HL-60 (cell line): ENCODE data around the gene MARCKSL1.
"Not testable (repeated sequence)": the region's sequence is repeated elsewhere in the genome, so short reads cannot be mapped to it uniquely, and the experiment has no call there.

Experiments
- DNase-seq, 2 experiments: peaks; one replicate each; pipeline ENCODE4 v3.0.0-alpha.2; 2010 to 2020; ENCODE audit warnings: low read depth in 1 of 2, low spot score in 1 of 2
- H3K27ac ChIP-seq: fragments of 250-450 bp; sonication (Bioruptor Pico); replicated peaks from 2 replicates; pipeline ENCODE4 v1.5.1; 2020; ENCODE audit warnings: mild to moderate bottlenecking, moderate library complexity
- H3K27me3 ChIP-seq: fragments of 250-450 bp; sonication (Bioruptor Pico); 2 replicates; pipeline ENCODE4 v1.5.1; 2021; ENCODE audit warnings: mild to moderate bottlenecking, moderate library complexity; ENCODE audit not compliant: insufficient read depth, poor library complexity, severe bottlenecking
- H3K4me3 ChIP-seq: replicated peaks from 2 replicates; pipeline ENCODE4 v1.5.1; 2011; ENCODE audit warnings: mild to moderate bottlenecking, control low read depth, low read length; ENCODE audit not compliant: insufficient read depth
- GABPA ChIP-seq: IDR thresholded peaks from 2 replicates; pipeline ENCODE4 v1.6.1; 2012; ENCODE audit warnings: low read depth
- POLR2AphosphoS5 ChIP-seq: IDR thresholded peaks from 2 replicates; pipeline ENCODE4 v1.6.1; 2012; ENCODE audit warnings: low read depth
- SPI1 ChIP-seq: IDR thresholded peaks from 2 replicates; pipeline ENCODE4 v1.6.1; 2012; ENCODE audit warnings: low read depth, mild to moderate bottlenecking, borderline replicate concordance
- TF ChIP-seq, protein P1 (sequence below): IDR thresholded peaks from one replicate; pipeline ENCODE4 v1.5.1; 2011; ENCODE audit warnings: low read length, control low read depth, inconsistent platforms; ENCODE audit not compliant: insufficient read depth
- TF ChIP-seq, protein P2 (sequence below): IDR thresholded peaks from 2 replicates; pipeline ENCODE4 v1.6.1; 2012; ENCODE audit warnings: low read depth; ENCODE audit not compliant: insufficient replicate concordance

Gene MARCKSL1

DNA sequence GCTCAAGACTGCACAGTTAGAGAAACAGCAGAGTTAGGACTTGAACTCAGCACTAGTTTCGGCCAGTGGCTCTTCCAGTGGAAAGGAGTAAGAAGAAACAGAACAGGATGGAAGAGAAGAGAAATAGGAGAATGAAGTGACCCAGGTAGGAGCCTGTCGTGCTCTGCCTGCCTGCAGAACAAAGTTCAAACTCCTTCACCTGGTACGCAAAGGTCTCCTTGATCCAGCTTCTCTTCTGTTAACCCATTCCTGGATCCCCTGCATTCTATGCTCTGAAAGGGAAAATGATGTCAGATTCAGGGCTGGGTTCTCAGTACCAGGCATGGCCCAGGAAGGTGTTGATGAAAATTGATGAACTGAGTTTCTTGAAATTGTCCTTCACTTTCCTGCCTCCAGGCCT lies 22.4 kb upstream of the MARCKSL1 start:
- H3K27me3 ChIP-seq = no peaks in the 10 kb centered on the region
- no peak for TF ChIP-seq SPI1
- TF ChIP-seq, protein P1, sequence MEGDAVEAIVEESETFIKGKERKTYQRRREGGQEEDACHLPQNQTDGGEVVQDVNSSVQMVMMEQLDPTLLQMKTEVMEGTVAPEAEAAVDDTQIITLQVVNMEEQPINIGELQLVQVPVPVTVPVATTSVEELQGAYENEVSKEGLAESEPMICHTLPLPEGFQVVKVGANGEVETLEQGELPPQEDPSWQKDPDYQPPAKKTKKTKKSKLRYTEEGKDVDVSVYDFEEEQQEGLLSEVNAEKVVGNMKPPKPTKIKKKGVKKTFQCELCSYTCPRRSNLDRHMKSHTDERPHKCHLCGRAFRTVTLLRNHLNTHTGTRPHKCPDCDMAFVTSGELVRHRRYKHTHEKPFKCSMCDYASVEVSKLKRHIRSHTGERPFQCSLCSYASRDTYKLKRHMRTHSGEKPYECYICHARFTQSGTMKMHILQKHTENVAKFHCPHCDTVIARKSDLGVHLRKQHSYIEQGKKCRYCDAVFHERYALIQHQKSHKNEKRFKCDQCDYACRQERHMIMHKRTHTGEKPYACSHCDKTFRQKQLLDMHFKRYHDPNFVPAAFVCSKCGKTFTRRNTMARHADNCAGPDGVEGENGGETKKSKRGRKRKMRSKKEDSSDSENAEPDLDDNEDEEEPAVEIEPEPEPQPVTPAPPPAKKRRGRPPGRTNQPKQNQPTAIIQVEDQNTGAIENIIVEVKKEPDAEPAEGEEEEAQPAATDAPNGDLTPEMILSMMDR = no peak
- TF ChIP-seq GABPA = no peak
- TF ChIP-seq, protein P2, sequence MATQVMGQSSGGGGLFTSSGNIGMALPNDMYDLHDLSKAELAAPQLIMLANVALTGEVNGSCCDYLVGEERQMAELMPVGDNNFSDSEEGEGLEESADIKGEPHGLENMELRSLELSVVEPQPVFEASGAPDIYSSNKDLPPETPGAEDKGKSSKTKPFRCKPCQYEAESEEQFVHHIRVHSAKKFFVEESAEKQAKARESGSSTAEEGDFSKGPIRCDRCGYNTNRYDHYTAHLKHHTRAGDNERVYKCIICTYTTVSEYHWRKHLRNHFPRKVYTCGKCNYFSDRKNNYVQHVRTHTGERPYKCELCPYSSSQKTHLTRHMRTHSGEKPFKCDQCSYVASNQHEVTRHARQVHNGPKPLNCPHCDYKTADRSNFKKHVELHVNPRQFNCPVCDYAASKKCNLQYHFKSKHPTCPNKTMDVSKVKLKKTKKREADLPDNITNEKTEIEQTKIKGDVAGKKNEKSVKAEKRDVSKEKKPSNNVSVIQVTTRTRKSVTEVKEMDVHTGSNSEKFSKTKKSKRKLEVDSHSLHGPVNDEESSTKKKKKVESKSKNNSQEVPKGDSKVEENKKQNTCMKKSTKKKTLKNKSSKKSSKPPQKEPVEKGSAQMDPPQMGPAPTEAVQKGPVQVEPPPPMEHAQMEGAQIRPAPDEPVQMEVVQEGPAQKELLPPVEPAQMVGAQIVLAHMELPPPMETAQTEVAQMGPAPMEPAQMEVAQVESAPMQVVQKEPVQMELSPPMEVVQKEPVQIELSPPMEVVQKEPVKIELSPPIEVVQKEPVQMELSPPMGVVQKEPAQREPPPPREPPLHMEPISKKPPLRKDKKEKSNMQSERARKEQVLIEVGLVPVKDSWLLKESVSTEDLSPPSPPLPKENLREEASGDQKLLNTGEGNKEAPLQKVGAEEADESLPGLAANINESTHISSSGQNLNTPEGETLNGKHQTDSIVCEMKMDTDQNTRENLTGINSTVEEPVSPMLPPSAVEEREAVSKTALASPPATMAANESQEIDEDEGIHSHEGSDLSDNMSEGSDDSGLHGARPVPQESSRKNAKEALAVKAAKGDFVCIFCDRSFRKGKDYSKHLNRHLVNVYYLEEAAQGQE = no peak
- no peak for TF ChIP-seq POLR2AphosphoS5
- DNase-seq = no peak
- no peak overlapping the region for H3K4me3 ChIP-seq
- H3K27ac ChIP-seq = no peak overlapping the region

DNA sequence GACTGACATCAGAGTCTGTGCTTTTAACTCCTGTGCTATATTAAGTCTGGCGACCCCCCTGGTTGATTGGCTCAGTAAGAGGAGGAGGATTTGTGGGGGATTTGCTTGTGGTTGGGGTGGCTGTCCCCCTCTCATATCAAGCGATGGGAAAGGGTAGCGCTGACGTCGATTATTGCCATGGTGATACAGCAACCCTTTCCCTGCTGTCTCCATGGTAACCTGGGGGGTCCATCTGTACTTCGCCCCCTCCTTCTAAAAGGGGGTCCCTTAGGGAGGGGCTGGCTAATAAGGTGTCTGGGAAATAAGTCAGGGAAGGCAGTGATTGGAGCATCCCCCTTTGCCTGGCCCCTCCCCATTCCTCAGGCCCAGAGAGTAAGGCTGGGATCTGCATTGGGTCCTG lies 21.6 kb upstream of the MARCKSL1 start:
- TF ChIP-seq, protein P2 = no peak
- TF ChIP-seq SPI1 (no peak), GABPA (no peak), POLR2AphosphoS5 (no peak)
- TF ChIP-seq, protein P1 = no peak
- no peak for DNase-seq
- H3K4me3 ChIP-seq = no peak overlapping the region
- H3K27me3 ChIP-seq = no peaks in the 10 kb centered on the region
- no peak overlapping the region for H3K27ac ChIP-seq

DNA sequence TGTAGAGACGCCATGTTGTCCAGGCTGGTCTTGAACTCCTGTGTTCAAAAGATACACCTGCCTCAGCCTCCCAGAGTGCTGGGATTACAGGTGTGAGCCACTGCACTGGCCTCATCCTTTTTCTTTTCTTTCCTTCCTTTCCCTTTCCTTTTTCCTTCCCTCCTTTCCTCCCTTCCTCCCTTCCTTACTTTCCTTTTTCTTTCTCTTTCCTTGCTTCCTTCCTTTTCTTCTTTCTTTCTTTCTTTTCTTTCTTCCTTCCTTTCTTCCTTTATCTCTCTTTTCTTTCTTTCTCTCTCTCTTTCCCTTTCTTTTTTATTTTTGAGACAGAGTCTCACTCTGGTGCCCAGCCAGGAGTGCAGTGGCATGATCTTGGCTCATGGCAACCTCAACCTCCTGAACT lies 20.4 kb upstream of the MARCKSL1 start:
- H3K27ac ChIP-seq = no peak overlapping the region
- no peak overlapping the region for H3K4me3 ChIP-seq
- TF ChIP-seq, protein P1 = no peak
- no peak for TF ChIP-seq POLR2AphosphoS5
- TF ChIP-seq GABPA = no peak
- TF ChIP-seq, protein P2 = no peak
- TF ChIP-seq SPI1 = no peak
- DNase-seq = no peak
- H3K27me3 ChIP-seq = no peaks in the 10 kb centered on the region

DNA sequence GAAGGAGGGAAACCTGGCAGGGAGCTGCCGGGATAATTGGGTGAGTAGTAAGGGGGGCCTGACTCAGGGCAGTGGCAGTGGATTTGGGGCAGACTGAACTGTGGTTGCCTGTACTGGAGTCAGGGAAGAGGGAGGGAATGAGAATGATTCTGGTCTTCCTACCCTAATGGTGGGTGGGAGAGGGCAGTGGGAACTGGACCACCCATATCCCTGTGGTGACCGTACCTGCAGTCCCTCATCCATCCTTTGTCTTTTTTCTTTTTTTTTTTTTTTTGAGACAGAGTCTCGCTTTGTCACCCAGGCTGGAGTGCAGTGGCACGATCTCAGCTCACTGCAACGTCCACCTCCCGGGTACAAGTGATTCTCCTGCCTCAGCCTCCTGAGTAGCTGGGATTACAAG lies 19.7 kb upstream of the MARCKSL1 start:
- H3K27ac ChIP-seq, H3K4me3 ChIP-seq, DNase-seq, H3K27me3 ChIP-seq: not testable (repeated sequence)
